Measurements from ENCODE around the gene CDK6.

The CDK6 gene

DNA sequence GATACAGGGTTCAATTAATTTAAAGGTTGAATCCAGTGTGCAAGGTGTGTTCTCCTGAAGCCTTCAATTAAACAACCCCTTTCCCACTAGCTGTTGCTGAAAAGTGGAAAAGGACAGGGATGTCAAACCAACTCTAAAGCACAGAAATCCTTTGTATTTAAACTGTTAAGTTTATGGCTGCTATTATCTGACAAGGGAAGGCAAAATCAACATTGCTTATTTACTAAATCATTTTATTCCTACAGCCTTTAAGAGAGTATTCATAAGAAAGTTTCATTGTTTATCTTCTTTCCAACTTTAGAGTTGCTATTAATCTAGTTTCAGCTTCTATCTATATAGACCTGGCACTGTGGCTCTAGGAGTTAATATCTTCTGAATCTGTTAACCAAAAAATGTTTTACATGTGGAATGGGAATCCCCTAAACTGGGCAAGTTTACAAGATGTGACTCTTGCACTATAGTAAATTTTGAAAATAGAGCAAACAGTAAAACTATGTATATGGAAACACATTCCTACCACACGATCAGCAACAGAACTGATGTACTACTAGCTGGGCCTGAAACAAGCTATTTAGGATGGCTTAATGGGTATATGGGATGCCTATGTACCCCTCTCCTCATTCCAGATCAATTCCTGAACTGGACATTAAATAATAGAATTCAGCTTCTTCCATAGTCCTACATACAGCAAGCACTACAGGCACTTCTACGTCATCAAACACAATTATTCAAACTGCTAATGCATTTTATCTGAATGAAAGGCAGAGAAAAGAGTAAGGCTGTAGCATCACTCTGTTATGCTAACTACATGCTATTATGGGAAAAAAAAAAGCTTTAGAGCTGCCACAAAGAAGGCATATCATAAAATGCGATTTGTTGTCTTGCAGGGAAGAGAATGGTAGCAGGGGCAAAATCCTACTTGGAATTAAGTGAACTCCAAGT, 52.8 kb downstream of the CDK6 start:
- Mint-ChIP-seq H3K4me1 (peaks cover 28% of the 10 kb centered on the region), H3K36me3 (ENCODE audit: low read depth) (peaks cover 19% of the 10 kb centered on the region), H3K27ac (peak overlapping the region in 1 of 3 experiments; percentile 16), H3K27me3 (ENCODE audit: low read depth) (no peaks in the 10 kb centered on the region), H3K9me3 (peaks cover 2% of the 10 kb centered on the region), H3K4me3 (no peak overlapping the region)
- TF ChIP-seq, protein P1, sequence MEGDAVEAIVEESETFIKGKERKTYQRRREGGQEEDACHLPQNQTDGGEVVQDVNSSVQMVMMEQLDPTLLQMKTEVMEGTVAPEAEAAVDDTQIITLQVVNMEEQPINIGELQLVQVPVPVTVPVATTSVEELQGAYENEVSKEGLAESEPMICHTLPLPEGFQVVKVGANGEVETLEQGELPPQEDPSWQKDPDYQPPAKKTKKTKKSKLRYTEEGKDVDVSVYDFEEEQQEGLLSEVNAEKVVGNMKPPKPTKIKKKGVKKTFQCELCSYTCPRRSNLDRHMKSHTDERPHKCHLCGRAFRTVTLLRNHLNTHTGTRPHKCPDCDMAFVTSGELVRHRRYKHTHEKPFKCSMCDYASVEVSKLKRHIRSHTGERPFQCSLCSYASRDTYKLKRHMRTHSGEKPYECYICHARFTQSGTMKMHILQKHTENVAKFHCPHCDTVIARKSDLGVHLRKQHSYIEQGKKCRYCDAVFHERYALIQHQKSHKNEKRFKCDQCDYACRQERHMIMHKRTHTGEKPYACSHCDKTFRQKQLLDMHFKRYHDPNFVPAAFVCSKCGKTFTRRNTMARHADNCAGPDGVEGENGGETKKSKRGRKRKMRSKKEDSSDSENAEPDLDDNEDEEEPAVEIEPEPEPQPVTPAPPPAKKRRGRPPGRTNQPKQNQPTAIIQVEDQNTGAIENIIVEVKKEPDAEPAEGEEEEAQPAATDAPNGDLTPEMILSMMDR (IDR thresholded peaks at IDR 0.05; ENCODE audit: unreplicated experiment in 3 of 3) = no peak

DNA sequence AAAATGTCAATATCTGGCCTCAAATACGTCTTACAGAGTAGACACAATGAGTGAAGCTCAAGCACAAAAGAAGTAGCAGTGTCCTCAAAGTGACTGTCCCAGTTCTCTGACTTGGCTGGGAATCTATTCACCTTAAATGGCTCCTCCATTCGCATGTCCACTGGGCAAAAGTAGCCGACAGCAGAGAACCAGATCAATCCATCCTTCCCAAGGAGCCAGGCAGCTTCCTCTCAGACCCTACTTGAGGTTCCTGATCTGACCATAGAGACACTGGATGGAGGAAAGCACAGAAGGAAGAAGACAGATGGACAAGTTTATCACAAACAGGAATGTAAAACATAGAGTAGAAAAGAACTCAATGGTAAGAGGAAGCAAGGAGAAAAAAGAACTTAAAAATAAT, 53.5 kb downstream of the CDK6 start:
- Mint-ChIP-seq H3K4me3 (no peak overlapping the region), H3K9me3 (peaks cover 6% of the 10 kb centered on the region), H3K36me3 (ENCODE audit: low read depth) (peaks cover 22% of the 10 kb centered on the region), H3K27ac (peak overlapping the region in 1 of 3 experiments; percentile 16), H3K4me1 (peaks cover 28% of the 10 kb centered on the region), H3K27me3 (ENCODE audit: low read depth) (no peaks in the 10 kb centered on the region)
- TF ChIP-seq, protein P1 (IDR thresholded peaks at IDR 0.05; ENCODE audit: unreplicated experiment in 3 of 3) = no peak

GRCh38 chr7:92782236-92782635, 54.1 kb downstream of the CDK6 start:
- TF ChIP-seq, protein P1 (IDR thresholded peaks at IDR 0.05; ENCODE audit: unreplicated experiment in 3 of 3) = no peak
- peaks cover 8% of the 10 kb centered on the region for H3K9me3 Mint-ChIP-seq
- H3K27ac Mint-ChIP-seq = no peak overlapping the region
- no peaks in the 10 kb centered on the region for H3K27me3 Mint-ChIP-seq (ENCODE audit: low read depth)
- peaks cover 28% of the 10 kb centered on the region for H3K4me1 Mint-ChIP-seq
- H3K36me3 Mint-ChIP-seq (ENCODE audit: low read depth) = peaks cover 23% of the 10 kb centered on the region
- H3K4me3 Mint-ChIP-seq = no peak overlapping the region

DNA sequence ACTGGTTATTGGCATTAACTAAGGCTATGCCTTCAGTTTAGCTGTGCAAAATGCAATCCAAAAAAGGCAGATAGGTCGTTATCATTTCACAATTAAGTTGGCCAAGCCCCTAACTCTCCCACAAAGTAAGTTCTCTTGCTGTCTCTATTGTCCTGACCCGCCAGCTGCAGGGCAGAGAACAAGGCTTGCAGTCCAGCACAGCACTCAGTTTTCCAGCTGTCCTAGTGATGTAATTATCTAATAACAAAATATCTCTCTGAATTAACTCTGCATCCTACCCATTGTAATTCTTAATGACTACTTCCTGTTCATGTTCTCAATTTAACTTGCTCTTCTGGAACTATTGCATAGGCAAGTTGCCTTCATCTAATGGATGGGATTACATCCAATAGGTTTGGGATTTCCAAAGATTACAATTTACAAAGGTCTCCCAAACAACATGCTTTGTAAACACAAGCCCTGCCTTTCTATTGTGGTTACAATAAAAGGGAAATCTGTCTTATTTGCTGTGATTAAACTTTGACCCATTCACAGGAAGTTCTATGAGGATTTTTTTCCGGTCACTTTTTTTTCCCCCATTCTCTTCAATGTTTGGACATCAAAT, 55.2 kb downstream of the CDK6 start:
- no peak overlapping the region for H3K4me3 Mint-ChIP-seq
- H3K36me3 Mint-ChIP-seq (ENCODE audit: low read depth) = peaks cover 31% of the 10 kb centered on the region
- peaks cover 15% of the 10 kb centered on the region for H3K9me3 Mint-ChIP-seq
- TF ChIP-seq, protein P1 (IDR thresholded peaks at IDR 0.05; ENCODE audit: unreplicated experiment in 3 of 3) = no peak
- H3K27me3 Mint-ChIP-seq (ENCODE audit: low read depth) = no peaks in the 10 kb centered on the region
- H3K4me1 Mint-ChIP-seq = peaks cover 28% of the 10 kb centered on the region
- peak overlapping the region; percentile 1 to 75 (median 45) for H3K27ac Mint-ChIP-seq

- Mint-ChIP-seq H3K9me3 (peaks cover 15% of the 10 kb centered on the region), H3K4me3 (no peak overlapping the region), H3K36me3 (ENCODE audit: low read depth) (peaks cover 32% of the 10 kb centered on the region), H3K4me1 (peaks cover 19% of the 10 kb centered on the region), H3K27me3 (ENCODE audit: low read depth) (no peaks in the 10 kb centered on the region), H3K27ac (no peak overlapping the region)
- TF ChIP-seq, protein P1 (IDR thresholded peaks at IDR 0.05; ENCODE audit: unreplicated experiment in 3 of 3) = no peak
These were observed 57.4 kb downstream of the CDK6 start for GRCh38 chr7:92778972-92779371.
